Endothelial cell of umbilical vein (primary cell): ENCODE measurements around the gene SH3BP2. TPM values are rescaled to one million over a fixed set of nuclear protein-coding genes. Genes with fewer than 3 reads are reported as not detected.

ENCODE experiments used
- BruUV-seq: library from RNA; stranded (reverse); fragments of 400-500 nt; replicated peaks from 2 replicates; lab custom pipeline; 2021; lab: Mats Ljungman, UMichigan
- CTCF ChIA-PET: fragments of 300-600, 350-600 bp; sonication (Branson Sonifier 250); formaldehyde crosslinking; loops from one replicate; lab custom pipeline; 2021; ENCODE audit warnings: antibody characterized with exemption, inconsistent platforms; lab: Charles Lee
- POLR2A ChIA-PET: fragments of 300-600, 350-600 bp; sonication (Branson Sonifier 250); formaldehyde crosslinking; loops from one replicate; lab custom pipeline; 2021; ENCODE audit warnings: antibody characterized with exemption, inconsistent platforms; lab: Charles Lee
- DNase-seq: peaks from one replicate; pipeline ENCODE4 v3.0.0-alpha.2; 2011; ENCODE audit warnings: low read depth, low spot score
- FAIRE-seq: peaks from 2 replicates; lab custom pipeline; 2011; peaks lifted over from hg19 to GRCh38; lab: Jason Lieb, UNC
- H2AFZ ChIP-seq: 2 replicates; pipeline ENCODE4 v1.6.0; 2012; ENCODE audit warnings: low read depth, low read length, control low read depth, inconsistent platforms
- H3K27ac ChIP-seq: 2 replicates; pipeline ENCODE4 v1.5.1; 2011; ENCODE audit warnings: low read depth, mild to moderate bottlenecking, control low read depth, low read length, moderate library complexity; ENCODE audit not compliant: insufficient read depth
- H3K27me3 ChIP-seq, 2 experiments: 2 replicates each; pipeline versions ENCODE4 v1.6.0 to v1.6.1; 2011; ENCODE audit warnings: low read length in 2 of 2, mixed read lengths in 1 of 2; ENCODE audit not compliant: control insufficient read depth in 2 of 2, insufficient read depth in 2 of 2
- H3K36me3 ChIP-seq, 2 experiments: 2 replicates in 1 of 2; 3 replicates in 1 of 2; pipeline ENCODE4 v1.5.1; 2011; ENCODE audit warnings: low read length in 2 of 2, mild to moderate bottlenecking in 1 of 2, moderate library complexity in 1 of 2; ENCODE audit not compliant: control insufficient read depth in 2 of 2, insufficient read depth in 2 of 2; ENCODE audit errors: extremely low read depth in 1 of 2
- H3K4me1 ChIP-seq: 3 replicates; pipeline ENCODE4 v1.5.1; 2011; ENCODE audit warnings: mild to moderate bottlenecking, low read length; ENCODE audit not compliant: control insufficient read depth, insufficient read depth; ENCODE audit errors: extremely low read depth
- H3K4me2 ChIP-seq: 2 replicates; pipeline ENCODE4 v1.6.1; 2011; ENCODE audit warnings: low read length, control low read depth, mixed read lengths; ENCODE audit not compliant: insufficient read depth
- H3K4me3 ChIP-seq, 3 experiments: fragments of 200-600 bp in 1 of 3; sonication (generic), shearing (Covaris generic) in 1 of 3; replicated peaks in 1 of 3; 2 replicates each; pipeline ENCODE4 v1.5.1; 2011 to 2016; ENCODE audit warnings: control low read depth in 3 of 3, low read length in 3 of 3, mild to moderate bottlenecking in 2 of 3, inconsistent platforms in 1 of 3, low read depth in 1 of 3, moderate library complexity in 1 of 3; ENCODE audit not compliant: insufficient read depth in 1 of 3
- H3K79me2 ChIP-seq: 2 replicates; pipeline ENCODE4 v1.6.0; 2012; ENCODE audit warnings: low read length, inconsistent platforms; ENCODE audit not compliant: control insufficient read depth, insufficient read depth
- H3K9ac ChIP-seq: replicated peaks from 2 replicates; pipeline ENCODE3; 2011; ENCODE audit warnings: low read length, control low read depth; ENCODE audit not compliant: insufficient read depth; ENCODE audit errors: extremely low read depth
- H3K9me1 ChIP-seq: replicated peaks from 3 replicates; pipeline ENCODE4 v1.6.0; 2011; ENCODE audit warnings: mild to moderate bottlenecking, low read length; ENCODE audit not compliant: control insufficient read depth, insufficient read depth; ENCODE audit errors: extremely low read depth
- H3K9me3 ChIP-seq: replicated peaks from 2 replicates; pipeline ENCODE4 v1.5.1; 2012; ENCODE audit warnings: low read length, inconsistent platforms; ENCODE audit not compliant: control insufficient read depth, insufficient read depth
- H4K20me1 ChIP-seq: replicated peaks from 2 replicates; pipeline ENCODE3; 2011; ENCODE audit warnings: mild to moderate bottlenecking, low read length; ENCODE audit not compliant: control insufficient read depth, insufficient read depth; ENCODE audit errors: extremely low read depth
- EZH2 ChIP-seq: IDR thresholded peaks from 2 replicates; pipeline ENCODE4 v1.6.1; 2012; ENCODE audit warnings: borderline replicate concordance, low read depth, mild to moderate bottlenecking, moderate library complexity, low read length, inconsistent platforms; ENCODE audit not compliant: severe bottlenecking
- FOS ChIP-seq: IDR thresholded peaks from 2 replicates; pipeline ENCODE4 v1.6.1; 2011; ENCODE audit warnings: mild to moderate bottlenecking, low read length, moderate library complexity, borderline replicate concordance; ENCODE audit not compliant: insufficient read depth
- GATA2 ChIP-seq: IDR thresholded peaks from 2 replicates; pipeline ENCODE4 v1.7.0; 2011; ENCODE audit warnings: low read depth, mild to moderate bottlenecking, moderate library complexity, mixed read lengths, low read length; ENCODE audit not compliant: insufficient read length, insufficient read depth
- JUN ChIP-seq: IDR thresholded peaks from 2 replicates; pipeline ENCODE4 v1.6.1; 2011; ENCODE audit warnings: borderline replicate concordance, low read depth; ENCODE audit not compliant: insufficient read length, insufficient read depth
- MYC ChIP-seq: IDR thresholded peaks from one replicate; pipeline ENCODE4 v1.6.1; 2011; ENCODE audit warnings: mild to moderate bottlenecking, low read depth, low read length
- POLR2A ChIP-seq: IDR thresholded peaks from 2 replicates; pipeline ENCODE4 v1.6.1; 2012; ENCODE audit warnings: low read depth, mild to moderate bottlenecking, control low read depth, low read length
- POLR2AphosphoS5 ChIP-seq: IDR thresholded peaks from 2 replicates; pipeline ENCODE4 v1.6.1; 2012; ENCODE audit warnings: low read depth, mild to moderate bottlenecking, control low read depth, low read length, moderate library complexity; ENCODE audit not compliant: insufficient read depth
- dilution Hi-C: fragments of 300-500 bp; cut with MboI; formaldehyde crosslinking; loops from one replicate; pipeline ENCODE4 v1.15.0; 2019; ENCODE audit warnings: low sequenced_read_pairs; ENCODE audit not compliant: extremely low pct_ligation_motif_present
- intact Hi-C: fragments of 100-400 bp; cut with micrococcal nuclease; formaldehyde crosslinking; loops from one replicate; pipeline ENCODE4 v1.10.0; 2022
- polyA plus RNA-seq, 4 experiments: library from polyadenylated mRNA; depleted of rRNA in 3 of 4; stranded (reverse) in 3 of 4; unstranded in 1 of 4; fragments of >200 nt; gene quantifications; 2 replicates each; pipeline versions ENCODE4 v1.2.1 to v1.2.3, GENCODE V29; 2011 to 2012; ENCODE audit warnings: missing spikeins in 1 of 4
- total RNA-seq: library from RNA; stranded (reverse); gene quantifications from 2 replicates; pipeline ENCODE4 v1.2.3, GENCODE V29; 2021
- TF ChIP-seq, protein P1 (sequence below), 2 donors: IDR thresholded peaks; 1 replicate in 1 of 2; 2 replicates in 1 of 2; pipeline ENCODE4 v1.5.1; 2011; ENCODE audit warnings: low read length in 2 of 2, mild to moderate bottlenecking in 2 of 2, moderate library complexity in 2 of 2, control low read depth in 1 of 2, inconsistent platforms in 1 of 2, low read depth in 1 of 2; ENCODE audit not compliant: insufficient read depth in 1 of 2; ENCODE audit errors: extremely low read depth in 1 of 2
- TF ChIP-seq, protein P2 (sequence below): IDR thresholded peaks from 2 replicates; pipeline ENCODE4 v1.6.1; 2011; ENCODE audit not compliant: insufficient read depth, insufficient read length

SH3BP2 gene
- total and polyA plus RNA-seq, 2 donors (not counting 3 experiments of a cell fraction or from before 2014, with no cell fraction given) = 69.2 to 73.9 TPM

DNA sequence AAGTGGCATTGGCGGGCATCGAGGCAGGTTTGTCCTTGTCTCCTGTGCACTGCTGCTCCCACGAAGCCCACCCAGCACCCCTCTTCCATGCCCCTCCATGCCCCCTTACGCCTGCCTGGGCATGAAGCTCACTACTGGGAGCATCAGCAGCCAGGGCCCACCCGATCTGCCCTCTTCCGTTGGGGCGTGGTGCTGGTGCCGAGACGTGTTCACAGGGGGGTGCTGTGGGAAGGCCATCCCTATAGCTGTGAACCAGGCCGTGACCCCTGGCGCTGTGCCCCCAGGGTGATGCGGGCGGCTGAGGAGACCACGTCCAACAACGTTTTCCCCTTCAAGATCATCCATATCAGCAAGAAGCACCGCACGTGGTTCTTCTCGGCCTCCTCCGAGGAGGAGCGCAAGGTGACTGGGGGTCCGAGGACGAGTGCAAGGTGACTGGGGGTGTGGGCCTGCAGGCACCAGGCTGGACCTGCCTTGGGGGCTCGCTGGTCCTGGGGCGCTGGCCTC, 31.5 kb downstream of the SH3BP2 start:
- DNase-seq = no peak
- Histone ChIP-seq H3K79me2 (peaks cover 15% of the 10 kb centered on the region), H2AFZ (no peak overlapping the region), H3K36me3 (peaks cover 4 to 53% of the 10 kb centered on the region in 2 experiments), H3K9ac (no peak overlapping the region), H3K9me3 (no peaks in the 10 kb centered on the region), H3K4me2 (no peak overlapping the region), H3K4me3 (no peak overlapping the region), H3K4me1 (no peaks in the 10 kb centered on the region), H3K27me3 (no peaks in the 10 kb centered on the region), H4K20me1 (no peaks in the 10 kb centered on the region), H3K9me1 (no peaks in the 10 kb centered on the region), H3K27ac (no peak overlapping the region)
- no TSS peak for BruUV-seq
- CTCF ChIA-PET = no interaction called here
- TF ChIP-seq JUN (no peak), MYC (no peak), FOS (no peak), GATA2 (no peak), POLR2AphosphoS5 (no peak), EZH2 (no peak), POLR2A (no peak)
- TF ChIP-seq, protein P1, sequence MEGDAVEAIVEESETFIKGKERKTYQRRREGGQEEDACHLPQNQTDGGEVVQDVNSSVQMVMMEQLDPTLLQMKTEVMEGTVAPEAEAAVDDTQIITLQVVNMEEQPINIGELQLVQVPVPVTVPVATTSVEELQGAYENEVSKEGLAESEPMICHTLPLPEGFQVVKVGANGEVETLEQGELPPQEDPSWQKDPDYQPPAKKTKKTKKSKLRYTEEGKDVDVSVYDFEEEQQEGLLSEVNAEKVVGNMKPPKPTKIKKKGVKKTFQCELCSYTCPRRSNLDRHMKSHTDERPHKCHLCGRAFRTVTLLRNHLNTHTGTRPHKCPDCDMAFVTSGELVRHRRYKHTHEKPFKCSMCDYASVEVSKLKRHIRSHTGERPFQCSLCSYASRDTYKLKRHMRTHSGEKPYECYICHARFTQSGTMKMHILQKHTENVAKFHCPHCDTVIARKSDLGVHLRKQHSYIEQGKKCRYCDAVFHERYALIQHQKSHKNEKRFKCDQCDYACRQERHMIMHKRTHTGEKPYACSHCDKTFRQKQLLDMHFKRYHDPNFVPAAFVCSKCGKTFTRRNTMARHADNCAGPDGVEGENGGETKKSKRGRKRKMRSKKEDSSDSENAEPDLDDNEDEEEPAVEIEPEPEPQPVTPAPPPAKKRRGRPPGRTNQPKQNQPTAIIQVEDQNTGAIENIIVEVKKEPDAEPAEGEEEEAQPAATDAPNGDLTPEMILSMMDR (IDR thresholded peaks at IDR 0.05; ENCODE audit: extremely low read depth in 1 of 2, insufficient read depth in 1 of 2, low read depth in 1 of 2, low read length in 2 of 2) = no peak
- TF ChIP-seq, protein P2, sequence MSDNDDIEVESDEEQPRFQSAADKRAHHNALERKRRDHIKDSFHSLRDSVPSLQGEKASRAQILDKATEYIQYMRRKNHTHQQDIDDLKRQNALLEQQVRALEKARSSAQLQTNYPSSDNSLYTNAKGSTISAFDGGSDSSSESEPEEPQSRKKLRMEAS = no peak
- intact Hi-C loops = no loop called here
- dilution Hi-C loops = no loop called here
- FAIRE-seq = no peak
- POLR2A ChIA-PET = no interaction called here
